Gastroesophageal sphincter (tissue), 4 donors: Measurements from ENCODE around the gene CIAO2A. TPM values are rescaled to one million over a fixed set of nuclear protein-coding genes. Genes with fewer than 3 reads are reported as not detected.

Experiments used
- ATAC-seq: fragments of 150-250 bp; one replicate; pipeline ENCODE4 v1.9.1; 2016; ENCODE audit warnings: mild to moderate bottlenecking, moderate library complexity
- H3K27ac ChIP-seq, 4 donors: fragments of 200-600 bp; sonication (generic) in 3 of 4; 1 replicate in 3 of 4; 2 replicates in 1 of 4; pipeline ENCODE4 v1.5.1; 2016 to 2019
- H3K27me3 ChIP-seq: fragments of 200-600 bp; sonication (generic); one replicate; pipeline ENCODE4 v1.5.1; 2019
- H3K36me3 ChIP-seq, 2 donors: fragments of 200-600 bp; sonication (generic); one replicate each; pipeline ENCODE4 v1.5.1; 2019; ENCODE audit warnings: control low read depth in 1 of 2
- H3K4me1 ChIP-seq, 3 donors: fragments of 200-600 bp; sonication (generic); 1 replicate in 2 of 3; 2 replicates in 1 of 3; pipeline ENCODE4 v1.5.1; 2016 to 2019; ENCODE audit warnings: control low read depth in 2 of 3
- H3K4me3 ChIP-seq, 2 donors: fragments of 200-600 bp; sonication (generic); one replicate each; pipeline ENCODE4 v1.5.1; 2019; ENCODE audit warnings: mild to moderate bottlenecking in 1 of 2, moderate library complexity in 1 of 2
- H3K9me3 ChIP-seq, 3 donors: fragments of 200-600 bp; sonication (generic); one replicate each; pipeline ENCODE4 v1.5.1; 2017 to 2019; ENCODE audit warnings: control low read depth in 2 of 3
- EP300 ChIP-seq: sonication (generic); formaldehyde crosslinking; IDR thresholded peaks from one replicate; pipeline ENCODE4 v1.6.1; 2017; ENCODE audit warnings: antibody characterized with exemption, mild to moderate bottlenecking
- POLR2A ChIP-seq, 2 donors: fragments of 450-650 bp; IDR thresholded peaks; one replicate each; pipeline ENCODE4 v1.6.1; 2017; ENCODE audit warnings: antibody characterized with exemption in 2 of 2, mild to moderate bottlenecking in 2 of 2, moderate library complexity in 1 of 2
- POLR2AphosphoS5 ChIP-seq: sonication (generic); formaldehyde crosslinking; IDR thresholded peaks from one replicate; pipeline ENCODE4 v1.6.1; 2017; ENCODE audit warnings: antibody characterized with exemption
- WGBS, 2 donors: methylation state at CpG; one replicate each; pipeline ENCODE4 v1.1.5; 2018; ENCODE audit warnings: low coverage in 1 of 2; 5-methylcytosine and 5-hydroxymethylcytosine counted together
- total RNA-seq, 4 donors: library from RNA; depleted of rRNA; stranded (reverse); fragments of >200 nt; gene quantifications; one replicate each; pipeline ENCODE4 v1.1.0, GENCODE V29; 2016
- TF ChIP-seq, protein P1 (sequence below), 4 experiments: fragments of 200-600 bp in 2 of 4; fragments of 450-650 bp in 2 of 4; sonication (generic) in 1 of 4; IDR thresholded peaks; one replicate each; pipeline ENCODE4 v1.5.1; 2017 to 2019; ENCODE audit warnings: antibody characterized with exemption in 4 of 4, mild to moderate bottlenecking in 2 of 4, moderate library complexity in 2 of 4

The CIAO2A gene, protein sequence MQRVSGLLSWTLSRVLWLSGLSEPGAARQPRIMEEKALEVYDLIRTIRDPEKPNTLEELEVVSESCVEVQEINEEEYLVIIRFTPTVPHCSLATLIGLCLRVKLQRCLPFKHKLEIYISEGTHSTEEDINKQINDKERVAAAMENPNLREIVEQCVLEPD
- 10 to 100 TPM; 11.7 to 34.0 (median 27.8) TPM for total RNA-seq

DNA sequence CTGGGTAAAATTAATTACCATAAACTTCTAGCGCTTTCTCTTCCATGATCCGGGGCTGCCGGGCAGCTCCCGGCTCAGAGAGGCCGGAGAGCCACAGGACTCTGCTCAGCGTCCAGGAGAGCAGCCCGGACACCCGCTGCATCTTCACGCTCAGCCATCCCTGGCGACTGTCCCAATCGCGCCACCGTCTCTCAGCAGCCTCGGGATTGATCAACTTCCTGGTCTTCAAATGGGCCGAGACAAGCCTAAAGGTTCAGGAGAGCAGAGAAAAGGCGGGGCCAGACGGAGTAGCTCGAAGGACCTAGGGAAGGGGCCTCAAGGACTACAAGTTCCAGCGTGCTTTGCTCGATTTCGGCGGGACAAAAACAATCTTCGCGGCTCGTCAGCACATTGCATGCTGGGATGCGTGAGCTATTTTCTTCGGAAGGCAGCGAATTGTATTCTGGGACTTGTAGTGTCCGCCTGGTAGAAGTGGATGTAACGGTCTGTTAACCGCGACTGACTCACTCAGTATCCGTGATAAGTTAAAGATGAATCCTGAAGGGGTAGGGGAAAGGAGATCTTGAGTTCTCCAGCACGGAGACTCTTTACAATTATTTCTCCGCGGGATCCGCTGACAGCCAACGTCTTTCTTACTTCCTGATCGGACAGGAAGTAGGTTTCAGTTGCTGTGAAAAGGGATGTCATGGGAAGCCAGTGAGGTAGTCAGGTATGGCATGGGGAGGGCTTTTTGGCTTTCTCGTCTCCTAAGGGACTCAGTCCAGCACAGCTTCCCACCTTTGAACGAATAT lies at the start of gene CIAO2A:
Gene CIAO2A, minus strand, starts transcription at position 212 of the 791 bp plus-strand sequence. Its CDS starts 70 bp downstream, at position 142.
- peaks cover 2 to 68% (median 31%) of the 10 kb centered on the region in 3 donors for H3K4me1 ChIP-seq
- peak within 1 kb of the TSS; percentile 87 to 98 (median 91) for H3K27ac ChIP-seq
- peaks cover 0 to 10% of the 10 kb centered on the region in 2 donors for H3K36me3 ChIP-seq
- no peaks in the 10 kb centered on the region for H3K9me3 ChIP-seq
- peak; percentile 94 for ATAC-seq
- peak within 1 kb of the TSS; percentile 71 to 85 for H3K4me3 ChIP-seq
- no peaks in the 10 kb centered on the region for H3K27me3 ChIP-seq
- TF ChIP-seq, protein P1, sequence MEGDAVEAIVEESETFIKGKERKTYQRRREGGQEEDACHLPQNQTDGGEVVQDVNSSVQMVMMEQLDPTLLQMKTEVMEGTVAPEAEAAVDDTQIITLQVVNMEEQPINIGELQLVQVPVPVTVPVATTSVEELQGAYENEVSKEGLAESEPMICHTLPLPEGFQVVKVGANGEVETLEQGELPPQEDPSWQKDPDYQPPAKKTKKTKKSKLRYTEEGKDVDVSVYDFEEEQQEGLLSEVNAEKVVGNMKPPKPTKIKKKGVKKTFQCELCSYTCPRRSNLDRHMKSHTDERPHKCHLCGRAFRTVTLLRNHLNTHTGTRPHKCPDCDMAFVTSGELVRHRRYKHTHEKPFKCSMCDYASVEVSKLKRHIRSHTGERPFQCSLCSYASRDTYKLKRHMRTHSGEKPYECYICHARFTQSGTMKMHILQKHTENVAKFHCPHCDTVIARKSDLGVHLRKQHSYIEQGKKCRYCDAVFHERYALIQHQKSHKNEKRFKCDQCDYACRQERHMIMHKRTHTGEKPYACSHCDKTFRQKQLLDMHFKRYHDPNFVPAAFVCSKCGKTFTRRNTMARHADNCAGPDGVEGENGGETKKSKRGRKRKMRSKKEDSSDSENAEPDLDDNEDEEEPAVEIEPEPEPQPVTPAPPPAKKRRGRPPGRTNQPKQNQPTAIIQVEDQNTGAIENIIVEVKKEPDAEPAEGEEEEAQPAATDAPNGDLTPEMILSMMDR (IDR thresholded peaks at IDR 0.05), result no peak
- peak; percentile 50 for TF ChIP-seq POLR2AphosphoS5
- TF ChIP-seq POLR2A (IDR thresholded peaks at IDR 0.05), result peak; percentile 12 to 29
- TF ChIP-seq EP300, result no peak
- 0% methylated on average over 15 to 32 of the region's 41 CpGs for WGBS, 2 donors

DNA sequence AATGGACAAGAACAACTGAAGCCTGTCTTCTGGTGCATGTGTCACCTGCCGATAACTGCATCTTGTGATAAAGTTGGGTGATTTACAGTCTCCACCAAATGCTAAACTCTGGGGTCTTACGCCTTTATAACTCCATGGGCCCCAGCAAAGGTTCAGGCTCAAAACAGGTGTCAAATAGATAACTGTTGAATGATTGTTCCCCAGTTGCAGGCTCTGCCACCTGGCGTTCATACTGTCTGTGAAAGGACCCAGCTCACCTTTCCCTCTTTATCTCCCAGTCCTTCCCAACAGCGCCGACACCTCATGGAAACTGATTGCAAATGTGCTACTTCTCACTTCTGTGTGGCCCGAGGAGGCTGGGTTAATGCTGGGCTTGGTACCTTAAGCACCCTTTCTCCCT lies 49.6 kb upstream of the CIAO2A start:
- Histone ChIP-seq H3K4me3 (no peak overlapping the region), H3K36me3 (peaks cover 0 to 72% of the 10 kb centered on the region in 2 donors), H3K9me3 (no peaks in the 10 kb centered on the region), H3K27me3 (no peaks in the 10 kb centered on the region), H3K4me1 (no peaks in the 10 kb centered on the region), H3K27ac (no peak overlapping the region)
- WGBS, 2 donors, result 63 to 74% methylated on average over 3 to 5 of the region's 6 CpGs
- no peak for TF ChIP-seq POLR2AphosphoS5
- no peak for TF ChIP-seq EP300
- TF ChIP-seq POLR2A (IDR thresholded peaks at IDR 0.05), result no peak
- TF ChIP-seq, protein P1 (IDR thresholded peaks at IDR 0.05), result no peak
- no peak for ATAC-seq

DNA sequence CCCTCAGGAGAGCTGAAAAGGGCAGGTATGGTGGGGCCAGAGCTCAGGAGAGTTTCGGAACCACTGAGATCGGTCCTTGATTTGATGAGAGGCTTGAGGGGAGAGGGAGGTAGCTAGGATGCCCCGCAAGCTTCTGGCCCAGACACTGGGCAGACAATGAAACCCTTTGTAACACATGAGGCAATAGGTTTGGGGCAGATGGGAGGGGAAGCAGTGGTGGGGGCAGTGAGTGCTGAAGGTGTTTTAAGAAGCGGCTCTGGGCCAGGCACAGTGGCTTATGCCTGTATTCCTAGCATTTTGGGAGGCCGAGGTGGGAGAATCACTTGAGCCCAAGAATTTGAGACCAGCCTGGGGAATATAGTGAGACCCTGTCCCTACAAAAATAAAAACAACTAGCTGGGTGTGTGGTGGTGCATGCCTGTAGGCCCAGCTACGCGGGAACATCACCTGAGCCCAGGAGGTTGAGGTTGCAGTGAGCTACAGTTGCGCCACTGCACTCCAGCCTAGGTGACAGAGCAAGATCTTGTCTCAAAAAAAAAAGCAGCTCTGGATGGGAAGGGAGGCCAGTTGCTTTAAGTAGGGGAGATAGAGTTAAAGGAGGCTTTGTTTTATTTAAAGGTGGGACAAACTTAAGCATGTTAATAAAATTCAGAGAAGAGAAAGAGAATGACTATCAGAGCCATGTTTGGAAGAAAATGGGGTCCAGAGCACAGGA lies 48.3 kb upstream of the CIAO2A start:
- H3K27ac ChIP-seq, result no peak overlapping the region

DNA sequence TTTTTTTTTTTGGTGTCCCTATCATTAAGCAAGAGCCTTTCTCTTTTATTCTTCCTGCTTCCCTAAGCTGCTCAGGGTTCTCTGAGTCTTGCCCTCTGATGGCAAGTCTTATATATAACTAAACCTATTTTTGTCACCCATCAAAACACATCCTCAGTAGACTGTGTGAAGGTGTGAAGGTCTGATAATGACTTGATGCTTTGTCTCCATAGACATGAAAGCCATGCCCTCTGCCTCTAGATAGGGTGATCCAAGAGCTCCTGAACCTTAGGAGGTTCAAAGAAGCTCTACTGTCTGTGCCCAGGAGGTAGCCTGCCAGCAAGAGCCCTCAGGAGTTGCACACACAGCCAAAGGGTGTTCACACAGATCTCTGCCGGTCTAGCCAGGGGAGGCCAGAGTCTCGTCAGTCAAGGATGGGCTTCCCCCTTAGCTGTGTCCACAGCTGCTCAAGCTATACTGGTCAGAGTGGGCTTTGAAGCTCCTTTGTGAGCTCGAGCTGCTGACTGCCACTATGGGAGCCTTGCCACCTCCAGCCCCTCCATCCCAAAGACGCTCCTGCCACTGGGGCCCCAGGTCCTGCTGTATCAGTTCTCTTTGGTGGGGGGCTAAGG lies 44.8 kb upstream of the CIAO2A start:
- Histone ChIP-seq H3K9me3 (no peaks in the 10 kb centered on the region), H3K4me3 (no peak overlapping the region), H3K4me1 (no peaks in the 10 kb centered on the region), H3K36me3 (peaks cover 0 to 89% of the 10 kb centered on the region in 2 donors), H3K27me3 (no peaks in the 10 kb centered on the region), H3K27ac (no peak overlapping the region)
- ATAC-seq, result no peak
- TF ChIP-seq POLR2AphosphoS5 (no peak), POLR2A (IDR thresholded peaks at IDR 0.05) (no peak), EP300 (no peak)
- TF ChIP-seq, protein P1 (IDR thresholded peaks at IDR 0.05), result no peak
- WGBS, 2 donors, result no CpG with 5 or more reads among the region's 4 CpGs

More for the DNA sequence above, 48.3 kb upstream of the CIAO2A start:
- Histone ChIP-seq H3K36me3 (peaks cover 0 to 84% of the 10 kb centered on the region in 2 donors), H3K4me3 (no peak overlapping the region), H3K27me3 (no peaks in the 10 kb centered on the region), H3K9me3 (no peaks in the 10 kb centered on the region), H3K4me1 (no peaks in the 10 kb centered on the region)
- no peak for ATAC-seq
- 94 to 95% methylated on average over 3 to 5 of the region's 8 CpGs for WGBS, 2 donors
- no peak for TF ChIP-seq EP300
- TF ChIP-seq, protein P1 (IDR thresholded peaks at IDR 0.05), result no peak
- TF ChIP-seq POLR2AphosphoS5, result no peak
- no peak for TF ChIP-seq POLR2A (IDR thresholded peaks at IDR 0.05)
